Activated T-helper 1 cell treated with anti-CD3 and anti-CD28 coated beads, Interleukin-2, amount 50 U/mL, for 16 hours (primary cell): ENCODE measurements around the gene DPH7.
"Not testable (repeated sequence)": the region's sequence is repeated elsewhere in the genome, so short reads cannot be mapped to it uniquely, and the experiment has no call there.

Source experiments
- DNase-seq, 2 donors: peaks; one replicate each; pipeline ENCODE4 v3.0.0-alpha.2; 2020; ENCODE audit warnings: low read depth in 1 of 2, low spot score in 1 of 2

Gene DPH7

DNA sequence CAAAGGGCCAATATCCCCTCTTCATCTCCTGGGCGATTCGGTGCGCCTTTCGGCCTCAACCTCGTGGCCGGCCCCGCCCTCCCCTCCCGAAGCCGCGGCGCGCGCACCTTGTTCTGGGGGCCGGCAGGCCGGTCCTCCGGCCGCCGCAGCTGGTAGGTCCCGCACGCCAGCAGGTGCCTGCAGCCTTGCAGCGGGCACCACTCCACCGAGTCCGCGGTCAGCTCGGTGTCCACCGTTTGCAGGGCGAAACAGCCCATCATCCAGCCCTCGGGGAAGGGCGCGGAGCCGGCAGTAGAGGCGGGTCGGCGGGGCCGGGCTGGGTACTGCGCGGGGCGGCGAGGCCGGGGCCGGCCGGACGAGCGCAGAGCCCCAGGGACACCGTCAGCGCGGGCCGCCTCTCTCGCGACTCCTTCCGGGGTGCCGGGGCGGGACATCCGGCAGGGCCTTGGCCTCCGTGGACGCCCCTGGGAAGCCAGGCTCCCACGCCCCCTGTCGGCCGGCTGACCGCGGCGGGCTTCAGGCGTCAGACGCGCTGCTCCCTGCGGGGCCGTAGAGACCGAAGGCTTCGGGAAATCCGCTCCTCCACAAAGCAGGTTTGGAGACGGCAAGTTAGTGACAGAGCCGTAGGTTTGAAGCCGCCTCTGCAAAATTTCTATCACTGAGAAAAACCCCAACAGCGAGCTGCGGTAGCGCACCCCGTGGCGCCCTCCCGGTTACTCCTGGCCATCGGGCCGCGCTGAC is at the start of gene DPH7:
Gene DPH7, minus strand, starts transcription at position 408 of the 741 bp plus-strand sequence. Its CDS starts 148 bp downstream, at position 260.
- DNase-seq = peak; percentile 94 to 95

DNA sequence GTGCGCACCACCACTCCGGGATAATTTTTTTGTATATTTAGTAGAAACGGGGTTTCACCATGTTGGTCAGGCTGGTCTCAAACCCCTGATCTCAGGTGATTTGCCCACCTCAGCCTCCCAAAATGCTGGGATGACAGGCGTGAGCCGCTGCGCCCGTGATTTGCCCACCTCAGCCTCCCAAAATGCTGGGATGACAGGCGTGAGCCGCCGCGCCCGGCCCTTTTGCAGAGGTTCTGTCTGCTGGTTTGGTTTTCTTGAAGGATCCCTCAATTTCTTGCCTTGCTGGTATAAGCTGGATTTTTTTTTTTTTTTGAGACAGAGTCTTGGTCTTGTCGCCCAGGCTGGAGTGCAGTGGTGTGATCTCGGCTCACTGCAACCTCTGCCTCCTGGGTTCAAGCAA is 48.7 kb upstream of the DPH7 start:
- not testable (repeated sequence) for DNase-seq

DNA sequence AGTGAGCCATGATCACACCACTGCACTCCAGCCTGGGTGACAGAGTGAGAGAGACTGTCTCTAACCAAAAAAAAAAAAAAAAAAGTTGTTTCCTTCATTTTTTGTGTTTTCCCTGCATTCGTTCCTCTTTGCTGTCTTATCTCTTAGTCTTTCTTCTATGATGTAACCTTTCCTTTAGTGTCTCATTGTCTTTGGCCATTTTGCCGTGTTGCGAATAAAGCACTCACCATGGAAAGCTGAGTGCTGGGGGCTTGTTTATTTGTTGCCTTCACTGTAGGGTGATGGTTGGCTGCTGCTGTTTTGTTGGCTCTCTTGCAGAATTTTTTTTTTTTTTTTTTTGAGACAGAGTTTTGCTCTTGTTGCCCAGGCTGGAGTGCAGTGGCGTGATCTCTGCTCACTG is 47.7 kb upstream of the DPH7 start:
- no peak for DNase-seq

DNA sequence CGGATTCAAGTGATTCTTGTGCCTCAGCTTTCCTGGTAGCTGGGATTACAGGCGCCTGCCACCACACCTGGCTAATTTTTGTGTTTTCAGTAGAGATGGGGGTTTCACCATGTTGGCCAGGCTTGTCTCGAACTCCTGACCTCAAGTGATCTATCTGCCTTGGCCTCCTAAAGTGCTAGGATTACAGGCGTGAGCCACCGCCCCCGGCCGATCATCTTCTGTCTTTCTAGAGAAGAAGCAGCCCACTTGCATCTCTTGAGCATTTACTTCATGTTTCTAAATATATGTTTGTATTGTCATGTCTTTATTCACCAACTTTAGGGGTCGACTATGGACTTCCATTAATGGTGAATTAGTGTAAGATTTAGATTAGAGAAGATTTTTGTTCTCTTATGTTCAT is 43.5 kb upstream of the DPH7 start:
- not testable (repeated sequence) for DNase-seq

DNA sequence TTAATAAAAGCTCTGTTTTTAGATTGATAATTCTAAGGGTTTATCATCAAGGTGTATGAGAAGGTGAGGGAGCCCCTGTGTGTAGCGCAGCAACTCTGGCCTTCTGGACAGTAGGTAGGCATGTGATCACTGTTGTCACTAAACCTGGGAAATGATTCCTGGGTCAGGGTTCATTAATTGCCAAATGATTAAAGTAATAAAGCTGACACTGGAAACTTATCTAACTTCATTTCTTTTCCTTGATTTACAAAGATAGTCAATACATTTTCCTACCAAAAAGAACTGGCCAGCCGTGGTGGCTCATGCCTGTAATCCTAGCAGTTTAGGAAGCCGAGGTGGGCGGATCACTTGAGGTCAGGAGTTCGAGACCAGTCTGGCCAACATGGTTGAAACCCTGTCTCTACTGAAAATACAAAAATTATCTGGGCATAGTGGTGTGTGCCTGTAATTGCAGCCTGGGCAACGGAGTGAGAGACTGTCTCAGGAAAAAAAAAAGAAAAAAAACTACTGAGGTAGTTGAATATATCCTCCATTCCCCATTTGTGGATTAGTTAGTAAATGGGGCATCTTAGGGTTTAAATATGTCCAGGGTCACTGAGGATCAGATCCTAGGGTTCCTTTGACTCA is 42.5 kb upstream of the DPH7 start:
- DNase-seq = no peak

DNA sequence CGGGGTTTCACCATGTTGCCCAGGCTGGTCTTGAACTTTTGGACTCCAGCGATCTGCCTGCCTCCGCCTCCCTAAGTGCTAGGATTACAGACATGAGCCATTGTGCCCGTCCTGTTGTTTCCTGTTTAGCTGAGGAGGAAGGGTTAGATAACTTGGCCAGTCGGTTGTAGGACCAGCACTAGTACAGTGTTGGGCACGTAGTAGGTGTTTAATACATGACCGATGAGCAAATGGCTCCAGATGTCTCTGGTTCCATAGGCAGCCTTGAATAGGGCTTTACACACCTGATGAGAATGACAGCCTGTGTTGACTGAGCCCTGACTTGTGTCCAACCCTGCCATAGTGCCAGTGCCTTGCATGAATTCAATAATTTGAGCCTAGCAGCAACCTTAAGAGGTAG is 41.9 kb upstream of the DPH7 start:
- no peak for DNase-seq

DNA sequence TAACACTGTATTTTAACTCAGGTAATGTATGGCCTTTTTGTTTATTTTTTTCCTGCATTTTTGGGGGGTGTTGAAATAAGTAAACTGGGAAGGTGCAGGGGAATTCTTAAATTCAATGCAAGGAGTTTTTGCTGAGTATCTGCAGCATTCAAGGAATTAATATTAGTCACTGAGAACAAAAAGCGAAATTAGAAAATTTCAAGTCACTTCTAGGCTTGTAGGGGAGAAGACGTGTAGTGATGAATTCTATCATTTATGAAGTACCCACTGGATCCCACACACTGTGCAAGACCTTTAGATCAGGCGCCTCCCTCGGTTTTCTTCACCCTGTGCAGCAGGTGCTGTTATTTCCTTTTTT is 41.3 kb upstream of the DPH7 start:
- DNase-seq = no peak

DNA sequence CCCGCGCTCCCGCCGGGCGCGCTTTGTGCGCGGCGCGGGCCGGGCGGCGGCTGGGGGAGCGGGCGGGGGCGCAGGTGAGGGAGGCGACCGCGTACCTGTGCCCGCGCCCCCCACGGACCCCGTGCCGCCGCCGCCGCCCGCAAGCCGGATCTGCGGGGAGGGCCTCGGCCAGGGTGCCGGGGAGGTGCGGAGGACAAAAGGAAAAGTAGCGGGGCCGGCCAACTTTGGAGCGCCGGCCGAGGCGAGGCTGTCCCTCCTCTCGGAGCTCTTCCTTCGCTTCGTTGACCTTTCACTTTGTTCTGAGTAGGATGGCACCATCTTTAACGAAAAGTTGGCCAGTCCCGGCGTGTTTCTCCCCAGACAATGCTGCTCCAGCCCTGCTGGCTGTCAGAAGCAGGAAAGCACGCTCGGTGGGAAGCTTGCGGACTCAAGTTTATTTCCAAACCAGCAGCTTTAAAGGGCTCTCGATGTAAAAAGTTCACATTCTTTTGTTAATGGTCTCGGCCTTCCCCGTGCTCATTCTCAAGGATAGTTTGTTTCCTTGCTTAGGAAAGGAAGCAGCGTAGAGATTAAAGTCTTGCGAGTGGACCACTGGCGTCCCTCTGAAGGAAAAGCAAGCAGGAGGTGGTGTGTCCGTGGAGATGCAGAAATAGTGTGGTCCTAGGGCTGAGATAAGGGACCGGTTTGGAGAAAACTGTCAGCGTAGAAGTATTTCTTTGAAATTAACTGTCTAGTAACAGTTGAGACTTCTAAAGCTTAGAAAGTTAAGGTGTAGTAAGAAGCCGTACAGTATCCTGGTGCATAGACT is 40.7 kb upstream of the DPH7 start:
- DNase-seq = no peak

DNA sequence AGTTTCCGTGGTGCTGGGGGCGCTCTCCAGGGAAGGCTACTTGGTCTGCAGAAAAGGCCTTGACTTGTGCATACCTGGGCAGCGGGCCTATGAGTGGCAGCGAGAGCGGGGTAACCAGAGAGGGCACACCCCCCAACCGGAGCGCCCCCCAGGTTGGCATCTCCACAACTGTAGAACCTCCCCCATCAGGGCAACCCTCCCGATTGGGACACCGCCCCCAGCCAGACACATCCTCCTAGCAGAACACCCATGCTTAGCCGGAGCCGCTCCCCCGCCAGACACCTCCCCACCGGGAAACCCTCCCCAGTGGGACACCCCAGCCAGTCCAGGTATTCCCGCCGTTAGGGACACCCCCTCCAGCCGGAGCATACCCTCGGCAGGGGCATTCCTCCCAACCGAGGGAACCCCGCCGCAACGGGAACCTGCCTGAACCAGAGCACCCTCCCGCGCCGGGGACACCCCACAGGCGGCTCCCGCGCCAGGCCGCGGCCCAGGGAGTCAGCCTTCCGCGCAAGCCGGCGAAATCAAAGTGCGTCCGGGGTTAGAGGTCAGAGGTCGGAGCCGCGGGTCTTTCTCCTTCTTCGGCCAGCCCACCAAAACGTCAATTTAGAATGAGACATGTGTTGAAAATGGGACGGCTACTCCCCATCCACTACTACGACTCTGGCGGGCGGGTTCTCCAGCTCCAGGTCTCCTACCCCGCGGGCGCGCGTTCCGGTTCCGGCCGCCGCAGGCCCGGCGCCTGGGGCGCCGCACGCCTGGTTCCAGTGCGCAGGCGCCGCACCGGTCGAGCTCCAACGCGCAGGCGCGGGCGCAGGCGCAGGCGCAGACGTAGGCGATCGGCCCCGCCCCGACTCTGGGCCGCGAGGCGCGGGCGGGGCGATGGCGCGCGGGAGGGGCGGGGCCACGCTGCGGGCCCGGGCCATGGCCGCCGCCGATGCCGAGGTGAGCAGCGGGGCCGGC is 39.7 kb upstream of the DPH7 start, which contains the start of gene EHMT1:
Gene EHMT1, plus strand, starts transcription at position 901 of the 963 bp plus-strand sequence. Its CDS starts 24 bp downstream, at position 925.
- peak; percentile 77 to 89 for DNase-seq

DNA sequence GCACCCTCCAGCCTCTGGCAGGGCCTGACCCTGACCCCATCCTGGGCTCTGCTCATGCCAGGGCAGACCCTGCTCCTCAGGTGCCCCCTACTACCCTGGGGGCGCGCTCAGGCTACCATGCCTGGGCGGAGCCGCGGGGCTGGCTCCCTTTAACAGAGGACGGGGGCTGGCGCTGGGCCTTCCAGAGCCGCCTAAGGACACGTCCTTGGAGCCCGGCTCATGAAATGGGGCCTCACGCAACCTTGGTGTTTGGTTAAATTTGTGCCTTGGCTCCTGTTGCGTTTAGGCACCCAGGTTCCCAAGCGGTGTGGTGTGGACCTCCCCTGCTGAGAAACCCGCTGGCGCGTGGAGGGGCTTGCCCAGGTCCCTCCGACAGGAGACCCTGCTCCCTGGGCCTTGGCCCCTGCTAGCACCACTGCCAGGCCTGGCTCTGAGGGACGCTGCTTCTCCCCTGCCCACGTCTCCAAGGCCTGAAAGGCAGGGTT is 36.7 kb upstream of the DPH7 start:
- DNase-seq = no peak

DNA sequence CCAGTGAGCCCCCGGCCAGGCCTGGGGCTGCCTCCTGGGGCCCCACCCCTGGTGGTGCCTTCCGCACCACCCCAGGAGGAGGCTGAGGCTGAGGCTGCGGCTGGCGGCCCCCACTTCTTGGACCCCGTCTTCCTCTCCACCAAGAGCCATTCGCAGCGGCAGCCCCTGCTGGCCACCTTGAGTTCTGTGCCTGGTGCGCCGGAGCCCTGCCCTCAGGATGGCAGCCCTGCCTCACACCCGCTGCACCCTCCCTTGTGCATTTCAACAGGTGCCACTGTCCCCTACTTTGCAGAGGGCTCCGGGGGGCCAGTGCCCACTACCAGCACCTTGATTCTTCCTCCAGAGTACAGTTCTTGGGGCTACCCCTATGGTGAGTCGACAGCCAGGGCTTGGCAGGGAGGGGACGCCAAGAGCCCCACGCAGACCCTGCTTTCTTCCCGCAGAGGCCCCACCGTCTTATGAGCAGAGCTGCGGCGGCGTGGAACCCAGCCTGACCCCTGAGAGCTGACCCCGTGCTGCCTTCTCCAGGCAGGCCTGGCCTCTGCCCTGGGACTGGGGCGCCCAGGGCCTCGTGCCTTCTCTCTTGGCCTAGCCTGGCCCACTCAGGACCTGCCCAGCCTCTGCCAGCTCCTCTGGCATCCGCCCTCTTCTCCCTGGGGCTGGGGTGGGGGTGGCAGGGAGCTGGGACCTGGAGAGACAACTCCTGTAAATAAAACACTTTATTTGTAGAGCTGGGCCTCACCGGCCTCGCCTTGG is 36.1 kb upstream of the DPH7 start:
- DNase-seq = no peak

DNA sequence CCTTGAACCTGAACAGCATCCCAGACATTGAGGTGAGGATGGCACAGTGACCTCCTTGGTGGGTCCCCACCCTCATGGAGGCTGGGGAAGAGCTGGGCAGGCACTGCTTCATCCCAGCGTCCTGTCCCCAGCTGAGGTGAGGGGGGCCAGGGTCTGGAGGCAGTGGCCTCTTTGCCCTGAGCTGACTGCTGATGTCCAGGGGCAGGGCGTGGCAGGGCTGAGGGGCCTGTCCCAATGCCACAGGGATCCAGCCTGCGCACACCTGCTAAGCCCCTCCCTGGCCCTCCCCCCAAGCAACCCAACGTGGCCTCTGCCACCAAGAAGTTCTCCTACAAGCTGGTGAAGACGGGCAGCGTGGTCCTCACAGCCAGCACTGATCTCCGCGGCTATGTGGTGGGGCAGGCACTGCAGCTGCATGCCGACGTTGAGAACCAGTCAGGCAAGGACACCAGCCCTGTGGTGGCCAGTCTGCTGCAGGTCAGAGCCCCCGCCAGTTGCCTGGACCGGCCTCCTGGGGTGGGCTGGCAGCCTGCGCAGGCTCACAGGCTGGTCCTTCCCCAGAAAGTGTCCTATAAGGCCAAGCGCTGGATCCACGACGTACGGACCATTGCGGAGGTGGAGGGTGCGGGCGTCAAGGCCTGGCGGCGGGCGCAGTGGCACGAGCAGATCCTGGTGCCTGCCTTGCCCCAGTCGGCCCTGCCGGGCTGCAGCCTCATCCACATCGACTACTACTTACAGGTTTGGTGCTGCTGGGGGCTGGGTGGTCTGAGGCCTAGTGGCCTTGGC is 35.2 kb upstream of the DPH7 start:
- no peak for DNase-seq

DNA sequence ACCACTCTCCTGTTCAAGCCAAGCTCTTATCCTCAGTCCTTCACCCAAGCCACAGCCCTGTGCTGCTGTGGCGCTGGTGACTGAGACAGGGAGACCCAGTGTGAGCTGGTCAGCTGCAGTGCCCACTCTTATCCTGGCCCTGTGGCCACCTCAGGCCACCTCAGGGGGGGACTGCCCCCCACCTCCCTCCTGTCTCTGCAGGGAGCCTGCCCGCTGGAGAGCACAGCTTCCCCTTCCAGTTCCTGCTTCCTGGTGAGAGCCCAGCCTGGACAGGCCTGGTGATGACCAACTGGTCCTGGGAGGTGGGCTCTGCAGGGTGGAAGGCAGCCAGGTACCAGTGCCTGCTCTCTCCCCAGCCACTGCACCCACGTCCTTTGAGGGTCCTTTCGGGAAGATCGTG is 34.5 kb upstream of the DPH7 start:
- DNase-seq = no peak

DNA sequence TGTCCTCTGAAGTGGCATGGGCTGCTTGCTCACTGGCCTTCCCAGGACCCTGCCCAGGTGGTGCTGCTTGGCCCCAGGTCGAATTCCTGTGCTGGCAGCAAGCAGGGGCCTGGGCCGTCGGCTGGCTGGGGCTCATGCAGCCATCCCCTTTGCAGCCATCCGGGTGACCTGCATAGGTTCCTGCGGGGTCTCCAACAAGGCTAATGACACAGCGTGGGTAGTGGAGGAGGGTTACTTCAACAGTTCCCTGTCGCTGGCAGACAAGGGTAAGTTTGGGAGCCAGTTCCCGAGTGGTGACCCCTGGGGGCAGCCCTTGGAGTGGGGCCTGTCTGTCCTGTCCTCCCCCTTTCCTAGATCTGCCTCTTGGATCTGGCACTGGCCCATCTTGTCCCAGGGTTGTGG is 34.0 kb upstream of the DPH7 start:
- DNase-seq = no peak

DNA sequence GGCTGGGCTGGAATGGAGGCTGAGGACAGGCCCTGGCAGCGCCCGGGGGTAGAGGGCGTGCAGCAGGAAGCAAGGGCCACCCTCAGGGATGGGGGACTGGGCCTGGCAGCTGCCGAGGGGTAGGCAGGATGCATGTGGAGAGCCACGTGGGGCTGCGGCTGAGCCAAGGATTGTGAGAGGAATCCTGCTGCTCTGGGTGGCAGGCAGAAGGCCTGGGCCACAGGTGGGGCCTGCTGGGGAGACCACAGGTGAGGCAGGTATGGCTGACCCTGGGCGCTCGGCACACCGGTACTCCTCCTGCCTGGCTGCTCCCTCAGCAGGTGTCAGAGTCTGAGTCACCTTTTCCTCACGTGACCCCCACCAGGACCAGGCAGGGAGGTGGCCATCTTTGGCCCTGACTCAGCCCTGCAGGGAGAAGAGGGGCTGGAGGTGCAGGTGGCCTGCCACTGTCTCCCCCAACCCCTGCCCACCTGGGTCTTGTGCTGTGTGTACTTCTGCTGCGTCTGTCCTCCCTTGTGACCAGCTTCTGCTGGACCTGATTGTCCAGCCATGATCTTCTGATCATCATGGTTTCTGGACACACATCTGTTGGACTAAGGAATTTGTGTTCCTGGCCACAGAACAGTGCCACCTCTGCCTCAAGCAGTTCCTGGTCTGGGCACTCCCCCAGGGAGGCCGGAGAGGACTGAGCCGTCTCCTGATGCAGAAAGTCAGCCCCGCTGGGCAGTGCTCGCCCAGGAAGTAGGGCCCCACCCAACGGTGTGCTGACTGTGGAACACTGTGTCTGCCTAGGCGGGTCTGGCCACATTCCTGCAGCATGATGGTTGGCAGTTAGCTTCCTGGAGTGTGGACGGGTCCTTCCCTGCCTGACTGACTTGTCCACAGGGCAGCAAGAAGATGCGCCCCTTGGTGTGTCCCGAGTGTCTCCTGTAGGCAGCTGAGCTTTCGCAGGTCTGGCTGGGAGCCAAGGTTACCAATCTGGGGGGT is 33.2 kb upstream of the DPH7 start:
- DNase-seq = no peak

DNA sequence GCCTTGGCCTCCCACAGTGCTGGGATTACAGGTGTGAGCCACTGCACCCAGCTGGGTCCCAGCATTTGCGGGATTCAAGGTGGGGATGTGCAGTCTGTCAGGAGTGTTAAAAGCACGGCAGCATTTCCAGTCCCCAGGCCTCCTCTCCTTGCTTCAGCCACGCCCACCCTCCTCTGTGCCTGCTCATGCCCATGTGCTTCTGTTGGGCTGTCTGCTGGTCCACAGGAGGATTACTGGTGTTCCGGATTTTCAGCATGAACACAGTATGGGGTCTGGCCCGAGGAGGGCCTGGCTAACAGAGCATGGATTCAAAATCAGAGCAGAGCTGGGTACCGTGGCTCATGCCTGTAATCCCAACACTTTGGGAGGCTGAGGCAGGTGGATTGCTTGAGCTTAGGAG is 32.2 kb upstream of the DPH7 start:
- DNase-seq = no peak

DNA sequence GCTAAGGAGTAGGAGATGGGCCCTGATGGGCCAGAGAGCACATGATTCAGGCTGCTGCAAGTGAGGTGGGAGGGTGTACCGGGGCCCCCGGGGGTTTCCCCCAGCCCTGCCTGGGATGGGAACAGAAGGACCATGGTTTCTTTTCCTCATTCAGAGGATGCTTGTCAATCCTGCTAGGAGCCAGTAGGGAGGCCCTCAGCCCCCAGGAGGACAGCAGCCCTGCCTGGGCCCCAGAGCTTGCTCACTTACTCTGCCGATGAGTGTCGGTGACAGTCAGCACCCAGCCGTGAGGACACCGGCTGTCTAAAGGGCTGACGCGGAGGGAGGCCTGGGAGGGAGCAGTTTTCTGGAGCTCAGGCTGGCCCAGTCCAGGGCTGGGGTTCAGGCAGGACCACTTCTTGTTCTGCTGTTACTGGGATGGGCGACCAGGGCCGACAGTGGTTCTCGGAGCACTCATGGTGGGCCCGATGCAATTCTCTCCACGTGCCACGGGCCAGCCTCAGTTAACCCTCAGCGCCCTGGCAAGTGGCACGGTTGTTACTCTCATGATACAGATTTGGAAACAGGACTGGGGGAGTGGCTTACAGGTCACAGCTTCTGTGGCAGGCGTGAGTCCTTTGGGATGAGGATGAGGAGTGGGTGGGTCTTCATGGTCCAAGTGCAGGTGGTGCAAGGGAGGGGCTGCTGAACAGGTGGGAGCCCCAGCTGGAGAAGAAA is 28.6 kb upstream of the DPH7 start:
- no peak for DNase-seq
